Nephron (organoid): ENCODE data around the gene KLHL25.

Experiments
- H3K27ac Mint-ChIP-seq, 3 experiments: 2 replicates each; pipeline ENCODE4 v1.8.0; 2020; ENCODE audit warnings: mixed read lengths in 3 of 3, mild to moderate bottlenecking in 2 of 3, moderate library complexity in 1 of 3
- H3K27me3 Mint-ChIP-seq: 2 replicates; pipeline ENCODE4 v1.8.0; 2021; ENCODE audit warnings: low read depth, mild to moderate bottlenecking, moderate library complexity, mixed read lengths
- H3K36me3 Mint-ChIP-seq: 2 replicates; pipeline ENCODE4 v1.8.0; 2020; ENCODE audit warnings: low read depth, mixed read lengths
- H3K4me1 Mint-ChIP-seq: 2 replicates; pipeline ENCODE4 v1.8.0; 2020; ENCODE audit warnings: mixed read lengths
- H3K4me3 Mint-ChIP-seq, 3 experiments: 2 replicates each; pipeline ENCODE4 v1.8.0; 2020; ENCODE audit warnings: mild to moderate bottlenecking in 3 of 3, mixed read lengths in 3 of 3, moderate library complexity in 2 of 3
- H3K9me3 Mint-ChIP-seq: 2 replicates; pipeline ENCODE4 v1.8.0; 2020; ENCODE audit warnings: mixed read lengths
- TF ChIP-seq, protein P1 (sequence below), 3 experiments: fragments of 200-600 bp; sonication (generic); IDR thresholded peaks; one replicate each; pipeline ENCODE4 v1.5.0; 2021; ENCODE audit warnings: antibody characterized with exemption in 3 of 3; ENCODE audit not compliant: unreplicated experiment in 3 of 3

KLHL25 gene

DNA sequence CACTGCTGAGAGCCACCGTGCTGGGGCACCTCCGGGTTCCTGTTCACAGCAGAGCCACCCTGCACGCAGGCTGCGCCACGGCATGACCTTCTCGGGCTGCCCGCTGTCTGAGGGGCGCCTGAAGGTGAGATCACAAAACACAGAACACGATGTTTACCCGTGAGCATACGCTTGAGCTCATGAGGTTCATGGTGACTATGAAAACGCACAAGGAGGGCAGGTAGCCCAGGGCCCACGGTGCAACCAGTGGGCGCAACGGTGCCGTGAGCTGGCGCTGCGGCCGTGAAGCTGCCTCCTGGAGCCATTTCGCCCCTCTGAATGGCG, 36.1 kb downstream of the KLHL25 start:
- Mint-ChIP-seq H3K27me3 (no peaks in the 10 kb centered on the region), H3K9me3 (no peaks in the 10 kb centered on the region), H3K4me1 (peaks cover 30% of the 10 kb centered on the region), H3K4me3 (no peak overlapping the region), H3K27ac (no peak overlapping the region), H3K36me3 (peaks cover 15% of the 10 kb centered on the region)
- TF ChIP-seq, protein P1, sequence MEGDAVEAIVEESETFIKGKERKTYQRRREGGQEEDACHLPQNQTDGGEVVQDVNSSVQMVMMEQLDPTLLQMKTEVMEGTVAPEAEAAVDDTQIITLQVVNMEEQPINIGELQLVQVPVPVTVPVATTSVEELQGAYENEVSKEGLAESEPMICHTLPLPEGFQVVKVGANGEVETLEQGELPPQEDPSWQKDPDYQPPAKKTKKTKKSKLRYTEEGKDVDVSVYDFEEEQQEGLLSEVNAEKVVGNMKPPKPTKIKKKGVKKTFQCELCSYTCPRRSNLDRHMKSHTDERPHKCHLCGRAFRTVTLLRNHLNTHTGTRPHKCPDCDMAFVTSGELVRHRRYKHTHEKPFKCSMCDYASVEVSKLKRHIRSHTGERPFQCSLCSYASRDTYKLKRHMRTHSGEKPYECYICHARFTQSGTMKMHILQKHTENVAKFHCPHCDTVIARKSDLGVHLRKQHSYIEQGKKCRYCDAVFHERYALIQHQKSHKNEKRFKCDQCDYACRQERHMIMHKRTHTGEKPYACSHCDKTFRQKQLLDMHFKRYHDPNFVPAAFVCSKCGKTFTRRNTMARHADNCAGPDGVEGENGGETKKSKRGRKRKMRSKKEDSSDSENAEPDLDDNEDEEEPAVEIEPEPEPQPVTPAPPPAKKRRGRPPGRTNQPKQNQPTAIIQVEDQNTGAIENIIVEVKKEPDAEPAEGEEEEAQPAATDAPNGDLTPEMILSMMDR (IDR thresholded peaks at IDR 0.05; ENCODE audit: unreplicated experiment in 3 of 3) = no peak

DNA sequence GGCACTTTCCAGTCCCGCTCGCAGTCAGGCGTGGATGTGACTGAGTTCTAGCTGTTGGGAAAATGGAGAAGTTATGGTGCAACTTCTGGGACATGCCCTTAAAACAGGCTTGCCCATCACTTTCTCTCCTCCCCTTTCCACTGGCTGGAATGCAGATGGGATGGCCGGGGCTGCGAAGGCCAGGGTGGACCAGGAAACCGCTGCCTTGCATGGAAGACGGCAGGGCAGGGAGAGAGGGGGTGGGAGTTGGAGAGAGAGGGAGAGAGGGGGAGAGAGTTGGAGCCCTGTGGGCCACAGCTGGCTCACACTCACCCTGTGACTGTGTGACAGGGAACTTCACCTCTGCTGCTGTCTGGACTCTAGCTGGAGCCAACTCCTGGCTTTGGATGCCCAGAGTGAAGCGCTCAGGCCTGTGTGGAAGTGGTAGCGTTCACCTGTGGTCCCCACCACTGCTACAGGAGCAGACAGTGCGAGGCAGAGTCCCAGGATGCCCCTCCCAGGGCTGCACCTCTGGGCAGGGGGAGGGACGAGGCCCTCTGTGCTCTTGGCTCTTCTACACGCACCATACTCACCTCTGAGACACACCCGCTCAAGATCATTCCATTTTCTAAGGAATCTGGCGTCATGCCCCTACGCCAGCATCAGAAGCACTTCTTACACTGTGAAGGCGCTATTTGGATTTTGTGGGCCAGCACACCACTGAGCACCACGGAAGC, 36.6 kb downstream of the KLHL25 start:
- no peak overlapping the region for H3K27ac Mint-ChIP-seq
- peaks cover 29% of the 10 kb centered on the region for H3K4me1 Mint-ChIP-seq
- no peaks in the 10 kb centered on the region for H3K27me3 Mint-ChIP-seq
- TF ChIP-seq, protein P1 (IDR thresholded peaks at IDR 0.05; ENCODE audit: unreplicated experiment in 3 of 3) = no peak
- H3K9me3 Mint-ChIP-seq = no peaks in the 10 kb centered on the region
- no peak overlapping the region for H3K4me3 Mint-ChIP-seq
- peaks cover 15% of the 10 kb centered on the region for H3K36me3 Mint-ChIP-seq

DNA sequence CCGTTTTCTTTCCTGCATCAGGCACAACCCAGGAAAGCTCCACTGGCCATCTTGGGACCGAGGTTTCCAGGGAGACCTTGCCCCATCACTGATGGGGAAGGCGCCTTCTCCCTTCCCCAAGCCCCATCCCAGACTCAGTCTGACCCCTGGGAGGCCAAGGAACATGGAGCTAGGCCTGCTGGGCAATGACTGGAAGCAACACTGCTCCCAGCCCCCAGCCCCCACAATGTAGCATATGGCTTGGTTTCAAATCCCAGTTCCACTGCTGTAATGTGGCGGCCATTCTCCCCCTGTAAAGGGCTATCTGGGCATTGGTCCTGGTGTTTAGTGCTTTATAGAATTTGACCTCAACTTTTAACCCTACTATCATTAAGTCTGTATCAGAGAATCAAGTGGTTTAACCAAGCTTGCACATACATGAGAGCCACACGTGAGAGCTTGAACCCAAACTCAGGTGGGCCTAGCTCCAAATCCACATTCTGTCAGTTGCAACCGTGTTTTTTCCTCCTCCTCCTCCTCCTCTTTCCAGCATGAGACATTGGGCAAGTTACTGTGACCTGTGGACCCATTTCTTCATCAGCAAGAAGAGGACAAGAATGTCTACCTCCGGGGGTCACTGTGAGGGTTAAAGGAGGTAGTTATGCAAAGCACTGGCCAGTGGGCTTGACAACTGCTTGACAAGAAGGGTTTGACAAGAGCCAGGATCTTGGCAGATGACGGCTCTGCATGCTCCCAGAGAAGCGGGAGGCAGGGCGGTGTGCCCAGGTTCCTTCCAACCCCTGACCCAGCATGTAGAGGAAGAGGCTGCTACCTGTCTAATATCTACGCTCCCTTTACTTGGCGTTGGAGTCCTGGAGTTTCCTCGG, 37.4 kb downstream of the KLHL25 start:
- peaks cover 31% of the 10 kb centered on the region for H3K4me1 Mint-ChIP-seq
- H3K27me3 Mint-ChIP-seq = no peaks in the 10 kb centered on the region
- H3K4me3 Mint-ChIP-seq = no peak overlapping the region
- peaks cover 15% of the 10 kb centered on the region for H3K36me3 Mint-ChIP-seq
- no peak overlapping the region for H3K27ac Mint-ChIP-seq
- no peaks in the 10 kb centered on the region for H3K9me3 Mint-ChIP-seq
- TF ChIP-seq, protein P1 (IDR thresholded peaks at IDR 0.05; ENCODE audit: unreplicated experiment in 3 of 3) = no peak

DNA sequence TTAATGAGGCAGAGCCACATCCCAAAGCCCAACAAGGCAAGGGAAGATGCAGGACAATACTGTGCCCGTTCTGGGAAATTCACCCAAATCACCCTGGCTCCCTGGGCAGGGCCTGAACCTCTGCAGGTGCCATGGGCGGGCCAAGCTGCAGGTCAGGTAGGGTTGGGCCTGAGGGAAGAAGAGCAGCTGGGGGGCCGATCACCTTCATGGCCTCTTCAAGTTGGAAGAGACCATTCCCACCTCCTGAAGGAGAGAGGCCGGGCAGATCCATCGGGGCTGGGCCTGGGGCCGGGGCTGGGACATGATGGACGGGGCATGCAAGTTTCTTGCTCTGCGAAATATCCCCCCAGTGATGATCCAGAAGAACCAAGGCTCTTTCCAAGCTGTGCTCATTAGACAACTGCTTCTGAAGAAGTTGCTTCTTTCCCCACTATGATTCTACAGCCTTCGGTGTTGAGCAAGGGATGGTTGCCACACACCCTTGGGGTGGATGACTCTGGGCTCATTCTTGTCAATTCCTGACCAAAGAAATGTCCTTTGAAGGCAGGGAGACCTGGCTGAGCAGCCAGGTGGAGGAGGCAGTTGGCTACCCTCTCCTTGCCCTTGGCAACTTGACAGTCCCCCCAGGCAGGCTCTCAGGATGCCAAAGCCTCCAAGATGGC, 38.2 kb downstream of the KLHL25 start:
- H3K27me3 Mint-ChIP-seq = no peaks in the 10 kb centered on the region
- no peaks in the 10 kb centered on the region for H3K9me3 Mint-ChIP-seq
- no peak overlapping the region for H3K4me3 Mint-ChIP-seq
- H3K36me3 Mint-ChIP-seq = peaks cover 12% of the 10 kb centered on the region
- H3K27ac Mint-ChIP-seq = no peak overlapping the region
- peaks cover 32% of the 10 kb centered on the region for H3K4me1 Mint-ChIP-seq
- TF ChIP-seq, protein P1 (IDR thresholded peaks at IDR 0.05; ENCODE audit: unreplicated experiment in 3 of 3) = no peak

DNA sequence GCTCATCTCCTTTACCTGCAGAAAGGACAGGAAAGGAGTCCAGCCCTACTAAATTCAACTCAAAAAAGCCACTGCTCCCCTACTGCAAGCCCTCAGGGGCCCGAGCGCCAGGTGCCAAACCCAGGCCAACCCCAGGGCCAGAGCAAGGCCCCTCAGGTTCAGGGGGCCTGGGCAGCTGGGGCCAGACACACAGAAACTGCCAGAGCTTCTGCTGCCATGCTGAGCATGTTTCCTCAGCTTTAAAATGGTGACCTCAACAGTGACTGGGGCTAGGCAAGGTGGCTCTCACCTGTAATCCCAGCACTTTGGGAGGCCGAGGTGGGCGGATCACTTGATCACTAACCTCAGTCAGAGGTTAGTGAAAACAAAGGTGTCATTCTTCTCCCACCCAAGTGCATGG, 38.8 kb downstream of the KLHL25 start:
- Mint-ChIP-seq H3K4me3 (no peak overlapping the region), H3K4me1 (peaks cover 36% of the 10 kb centered on the region), H3K9me3 (no peaks in the 10 kb centered on the region), H3K36me3 (peaks cover 10% of the 10 kb centered on the region), H3K27me3 (no peaks in the 10 kb centered on the region), H3K27ac (no peak overlapping the region)
- TF ChIP-seq, protein P1 (IDR thresholded peaks at IDR 0.05; ENCODE audit: unreplicated experiment in 3 of 3) = no peak
